ENCODE data around the gene CRYBG3.

DNA sequence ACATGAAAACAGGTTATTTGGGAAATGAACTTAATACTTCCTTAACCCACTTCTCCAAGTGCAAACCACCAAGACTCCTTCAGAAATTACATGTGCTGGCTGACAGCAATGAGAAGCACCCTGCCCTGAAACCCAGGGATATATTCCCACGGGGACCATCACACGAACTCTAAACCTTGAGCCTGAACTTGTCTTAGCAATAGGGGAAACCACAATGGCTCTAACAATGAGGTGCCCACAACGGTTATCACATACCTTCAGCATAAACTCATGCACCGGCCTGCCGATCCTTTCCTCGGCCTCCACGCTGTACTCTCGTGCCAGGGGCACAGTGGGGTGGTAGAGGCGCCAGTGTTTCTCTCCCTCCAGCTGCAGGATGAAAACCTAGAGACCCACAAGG lies 137.0 kb downstream of the CRYBG3 start:
- TF ChIP-seq, protein P1, sequence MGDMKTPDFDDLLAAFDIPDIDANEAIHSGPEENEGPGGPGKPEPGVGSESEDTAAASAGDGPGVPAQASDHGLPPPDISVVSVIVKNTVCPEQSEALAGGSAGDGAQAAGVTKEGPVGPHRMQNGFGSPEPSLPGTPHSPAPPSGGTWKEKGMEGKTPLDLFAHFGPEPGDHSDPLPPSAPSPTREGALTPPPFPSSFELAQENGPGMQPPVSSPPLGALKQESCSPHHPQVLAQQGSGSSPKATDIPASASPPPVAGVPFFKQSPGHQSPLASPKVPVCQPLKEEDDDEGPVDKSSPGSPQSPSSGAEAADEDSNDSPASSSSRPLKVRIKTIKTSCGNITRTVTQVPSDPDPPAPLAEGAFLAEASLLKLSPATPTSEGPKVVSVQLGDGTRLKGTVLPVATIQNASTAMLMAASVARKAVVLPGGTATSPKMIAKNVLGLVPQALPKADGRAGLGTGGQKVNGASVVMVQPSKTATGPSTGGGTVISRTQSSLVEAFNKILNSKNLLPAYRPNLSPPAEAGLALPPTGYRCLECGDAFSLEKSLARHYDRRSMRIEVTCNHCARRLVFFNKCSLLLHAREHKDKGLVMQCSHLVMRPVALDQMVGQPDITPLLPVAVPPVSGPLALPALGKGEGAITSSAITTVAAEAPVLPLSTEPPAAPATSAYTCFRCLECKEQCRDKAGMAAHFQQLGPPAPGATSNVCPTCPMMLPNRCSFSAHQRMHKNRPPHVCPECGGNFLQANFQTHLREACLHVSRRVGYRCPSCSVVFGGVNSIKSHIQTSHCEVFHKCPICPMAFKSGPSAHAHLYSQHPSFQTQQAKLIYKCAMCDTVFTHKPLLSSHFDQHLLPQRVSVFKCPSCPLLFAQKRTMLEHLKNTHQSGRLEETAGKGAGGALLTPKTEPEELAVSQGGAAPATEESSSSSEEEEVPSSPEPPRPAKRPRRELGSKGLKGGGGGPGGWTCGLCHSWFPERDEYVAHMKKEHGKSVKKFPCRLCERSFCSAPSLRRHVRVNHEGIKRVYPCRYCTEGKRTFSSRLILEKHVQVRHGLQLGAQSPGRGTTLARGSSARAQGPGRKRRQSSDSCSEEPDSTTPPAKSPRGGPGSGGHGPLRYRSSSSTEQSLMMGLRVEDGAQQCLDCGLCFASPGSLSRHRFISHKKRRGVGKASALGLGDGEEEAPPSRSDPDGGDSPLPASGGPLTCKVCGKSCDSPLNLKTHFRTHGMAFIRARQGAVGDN (CRISPR knock-in tag; IDR thresholded peaks at IDR 0.05): no peak
- TF ChIP-seq SAP130 (CRISPR knock-in tag; IDR thresholded peaks at IDR 0.05; ENCODE audit: low read depth): no peak
- no peak for TF ChIP-seq CAMTA2 (CRISPR knock-in tag; IDR thresholded peaks at IDR 0.05; ENCODE audit: borderline replicate concordance)
- no peak for TF ChIP-seq MYC (CRISPR knock-in tag; IDR thresholded peaks at IDR 0.05; ENCODE audit: borderline replicate concordance)
- TF ChIP-seq EP300 (IDR thresholded peaks at IDR 0.05; ENCODE audit: low read depth in 2 of 2, low read length in 2 of 2): no peak
- TF ChIP-seq EP300 (CRISPR knock-in tag; IDR thresholded peaks at IDR 0.05; ENCODE audit: borderline replicate concordance): no peak
